Thymus (tissue), 11 donors: ENCODE results near the gene ABCF1. TPM values are rescaled to one million over a fixed set of nuclear protein-coding genes. Genes with fewer than 3 reads are reported as not detected.

Experiments
- DNase-seq, 9 donors: peaks; one replicate each; pipeline ENCODE4 v3.0.0-alpha.2; 2013; ENCODE audit warnings: low spot score in 9 of 9, low read depth in 6 of 9, missing footprints in 1 of 9
- H3K27ac ChIP-seq, 2 donors: one replicate each; pipeline ENCODE4 v1.5.1; 2013; ENCODE audit warnings: control low read depth in 1 of 2, low read depth in 1 of 2, low read length in 1 of 2, mild to moderate bottlenecking in 1 of 2, moderate library complexity in 1 of 2
- H3K27me3 ChIP-seq, 2 donors: one replicate each; pipeline ENCODE4 v1.5.1; 2013; ENCODE audit warnings: low read length in 1 of 2; ENCODE audit not compliant: control insufficient read depth in 2 of 2, insufficient read depth in 1 of 2
- H3K36me3 ChIP-seq, 2 donors: one replicate each; pipeline ENCODE4 v1.5.1; 2013; ENCODE audit warnings: low read length in 1 of 2, mild to moderate bottlenecking in 1 of 2, moderate library complexity in 1 of 2; ENCODE audit not compliant: control insufficient read depth in 2 of 2, insufficient read depth in 2 of 2
- H3K4me1 ChIP-seq, 2 donors: one replicate each; pipeline ENCODE4 v1.5.1; 2013; ENCODE audit warnings: low read length in 2 of 2; ENCODE audit not compliant: control insufficient read depth in 2 of 2, insufficient read depth in 2 of 2
- H3K4me3 ChIP-seq, 2 donors: one replicate each; pipeline ENCODE4 v1.5.1; 2013; ENCODE audit warnings: low read length in 2 of 2, control low read depth in 1 of 2, mild to moderate bottlenecking in 1 of 2
- H3K9me3 ChIP-seq, 2 donors: one replicate each; pipeline ENCODE4 v1.5.1; 2013; ENCODE audit warnings: low read length in 1 of 2, mild to moderate bottlenecking in 1 of 2; ENCODE audit not compliant: control insufficient read depth in 2 of 2, insufficient read depth in 1 of 2
- WGBS: extraction: QIAGEN DNeasy Blood & Tissue Kit; methylation state at CpG from one replicate; pipeline ENCODE4 v1.1.7; 2013; 5-methylcytosine and 5-hydroxymethylcytosine counted together
- polyA plus RNA-seq: library from polyadenylated mRNA; stranded (reverse); fragments of 200-250 nt; gene quantifications from one replicate; pipeline ENCODE4 v1.2.3, GENCODE V29; 2013
- total RNA-seq: library from RNA; stranded (reverse); fragments of 120-200 nt; gene quantifications from one replicate; pipeline ENCODE4 v1.2.4, GENCODE V29; 2013
- donor health status: healthy.

The ABCF1 gene
- total and polyA plus RNA-seq, 2 donors: 23.5 to 33.9 TPM

- Histone ChIP-seq H3K27me3 (no peaks in the 10 kb centered on the region), H3K4me1 (peaks cover 7 to 21% of the 10 kb centered on the region in 2 donors), H3K36me3 (peaks cover 32 to 46% of the 10 kb centered on the region in 2 donors), H3K9me3 (no peaks in the 10 kb centered on the region), H3K27ac (peak overlapping the region; percentile 96 to 98), H3K4me3 (peak overlapping the region; percentile 88 to 96)
- 22% methylated on average over 34 of the region's 34 CpGs for WGBS
- DNase-seq: no peak
Observed at GRCh38 chr6:30554962-30555815, 16.1 kb upstream of the ABCF1 start.

GRCh38 chr6:30555816-30556065, 15.5 kb upstream of the ABCF1 start:
- WGBS: under 1% methylated on average over 15 of the region's 15 CpGs
- Histone ChIP-seq H3K4me3 (peak overlapping the region; percentile 88 to 96), H3K27ac (peak overlapping the region; percentile 96 to 98), H3K27me3 (no peaks in the 10 kb centered on the region), H3K9me3 (no peaks in the 10 kb centered on the region), H3K4me1 (peaks cover 7 to 21% of the 10 kb centered on the region in 2 donors), H3K36me3 (peaks cover 26 to 41% of the 10 kb centered on the region in 2 donors)
- DNase-seq: no peak

- peak within 1 kb of the TSS; percentile 96 to 98 for H3K27ac ChIP-seq
- H3K4me3 ChIP-seq: peak within 1 kb of the TSS; percentile 88 to 96
- DNase-seq: peak in 8 of 9 donors; percentile 88 to 98 (median 95)
- H3K27me3 ChIP-seq: no peaks in the 10 kb centered on the region
- no peaks in the 10 kb centered on the region for H3K9me3 ChIP-seq
- H3K36me3 ChIP-seq: peaks cover 21 to 37% of the 10 kb centered on the region in 2 donors
- WGBS: under 1% methylated on average over 71 of the region's 71 CpGs
- peaks cover 7 to 21% of the 10 kb centered on the region in 2 donors for H3K4me1 ChIP-seq
Observed at GRCh38 chr6:30556066-30556905, 15.0 kb upstream of the ABCF1 start, which contains the start of gene GNL1. TSS of gene GNL1 (minus strand) at chr6:30556489. CDS start at chr6:30556203, 286 bp downstream.

GRCh38 chr6:30556906-30557682, 14.1 kb upstream of the ABCF1 start, which contains the start of gene PRR3:
TSS of gene PRR3 (plus strand) at chr6:30557295. CDS start at chr6:30557345, 50 bp downstream.
- Histone ChIP-seq H3K36me3 (peaks cover 27 to 38% of the 10 kb centered on the region in 2 donors), H3K4me3 (peak within 1 kb of the TSS; percentile 88 to 96), H3K27ac (peak within 1 kb of the TSS; percentile 96 to 98), H3K4me1 (peaks cover 7 to 21% of the 10 kb centered on the region in 2 donors), H3K9me3 (no peaks in the 10 kb centered on the region), H3K27me3 (no peaks in the 10 kb centered on the region)
- DNase-seq: peak; percentile 37 to 92 (median 80)
- WGBS: under 1% methylated on average over 42 of the region's 42 CpGs

GRCh38 chr6:30557683-30557981, 13.6 kb upstream of the ABCF1 start:
- WGBS: 1% methylated on average over 6 of the region's 6 CpGs
- H3K4me1 ChIP-seq: peaks cover 7 to 21% of the 10 kb centered on the region in 2 donors
- peaks cover 27 to 38% of the 10 kb centered on the region in 2 donors for H3K36me3 ChIP-seq

GRCh38 chr6:30560930-30561329, 10.3 kb upstream of the ABCF1 start:
- H3K4me1 ChIP-seq: peaks cover 3 to 8% of the 10 kb centered on the region in 2 donors
- no peaks in the 10 kb centered on the region for H3K27me3 ChIP-seq
- H3K4me3 ChIP-seq: no peak overlapping the region
- H3K9me3 ChIP-seq: no peaks in the 10 kb centered on the region
- H3K27ac ChIP-seq: no peak overlapping the region
- 98% methylated on average over 3 of the region's 3 CpGs for WGBS
- DNase-seq: no peak
- H3K36me3 ChIP-seq: peaks cover 20 to 29% of the 10 kb centered on the region in 2 donors

More at GRCh38 chr6:30557683-30557981, 13.6 kb upstream of the ABCF1 start:
- Histone ChIP-seq H3K27me3 (no peaks in the 10 kb centered on the region), H3K4me3 (peak overlapping the region; percentile 88 to 96), H3K9me3 (no peaks in the 10 kb centered on the region), H3K27ac (peak overlapping the region; percentile 96)
- peak in 5 of 9 donors; percentile 50 to 84 (median 69) for DNase-seq

- no peak overlapping the region for H3K4me3 ChIP-seq
- whole genome bisulfite sequencing: 97% methylated on average over 14 of the region's 14 CpGs
- H3K36me3 ChIP-seq: peaks cover 20 to 29% of the 10 kb centered on the region in 2 donors
- no peaks in the 10 kb centered on the region for H3K27me3 ChIP-seq
- H3K4me1 ChIP-seq: peaks cover 3 to 4% of the 10 kb centered on the region in 2 donors
- no peak for DNase-seq
- no peaks in the 10 kb centered on the region for H3K9me3 ChIP-seq
- H3K27ac ChIP-seq: no peak overlapping the region
Observed at GRCh38 chr6:30562470-30563425, 8.5 kb upstream of the ABCF1 start.

- 95% methylated on average over 1 of the region's 1 CpG for WGBS
- peaks cover 20 to 29% of the 10 kb centered on the region in 2 donors for H3K36me3 ChIP-seq
- H3K4me3 ChIP-seq: no peak overlapping the region
- no peaks in the 10 kb centered on the region for H3K27me3 ChIP-seq
- DNase-seq: no peak
- H3K9me3 ChIP-seq: no peaks in the 10 kb centered on the region
- H3K4me1 ChIP-seq: no peaks in the 10 kb centered on the region
- no peak overlapping the region for H3K27ac ChIP-seq
Observed at GRCh38 chr6:30564114-30564513, 7.1 kb upstream of the ABCF1 start.
